Adipocyte (in vitro differentiated cells): ENCODE measurements around the gene BICDL1.

ENCODE experiments used
- DNase-seq: peaks from one replicate; pipeline ENCODE4 v3.0.0-alpha.2; 2015; ENCODE audit warnings: low read depth
- H3K27me3 ChIP-seq: replicated peaks from 2 replicates; pipeline ENCODE4 v1.7.0; 2013; ENCODE audit warnings: mild to moderate bottlenecking, low read length, moderate library complexity; ENCODE audit not compliant: control insufficient read depth, insufficient read depth
- H3K36me3 ChIP-seq: 2 replicates; pipeline ENCODE4 v1.7.0; 2013; ENCODE audit warnings: low read length, mild to moderate bottlenecking, moderate library complexity; ENCODE audit not compliant: control insufficient read depth, insufficient read depth, severe bottlenecking
- H3K4me1 ChIP-seq: 2 replicates; pipeline ENCODE4 v1.7.0; 2013; ENCODE audit warnings: mild to moderate bottlenecking, low read length, moderate library complexity; ENCODE audit not compliant: control insufficient read depth, insufficient read depth
- H3K4me3 ChIP-seq: 2 replicates; pipeline ENCODE4 v1.7.0; 2013; ENCODE audit warnings: mild to moderate bottlenecking, low read length, moderate library complexity
- H3K9ac ChIP-seq: 2 replicates; pipeline ENCODE4 v1.7.0; 2013; ENCODE audit warnings: mild to moderate bottlenecking, low read length, moderate library complexity
- H3K9me3 ChIP-seq: 2 replicates; pipeline ENCODE4 v1.7.0; 2013; ENCODE audit warnings: mild to moderate bottlenecking, low read length, moderate library complexity; ENCODE audit not compliant: control insufficient read depth

The BICDL1 gene

GRCh38 chr12:120085920-120086645 lies 97.0 kb downstream of the BICDL1 start:
- no peaks in the 10 kb centered on the region for H3K27me3 ChIP-seq
- H3K36me3 ChIP-seq: no peaks in the 10 kb centered on the region
- no peaks in the 10 kb centered on the region for H3K9me3 ChIP-seq
- no peak for DNase-seq
- H3K4me3 ChIP-seq: peak overlapping the region; percentile 75
- peak overlapping the region; percentile 83 for H3K9ac ChIP-seq
- peaks cover 9% of the 10 kb centered on the region for H3K4me1 ChIP-seq

GRCh38 chr12:120086801-120087621 lies 98.0 kb downstream of the BICDL1 start:
- peaks cover 4% of the 10 kb centered on the region for H3K36me3 ChIP-seq
- no peaks in the 10 kb centered on the region for H3K27me3 ChIP-seq
- peak; percentile 99 for DNase-seq
- H3K9ac ChIP-seq: peak overlapping the region; percentile 83
- no peaks in the 10 kb centered on the region for H3K9me3 ChIP-seq
- H3K4me1 ChIP-seq: peaks cover 9% of the 10 kb centered on the region
- peak overlapping the region; percentile 75 for H3K4me3 ChIP-seq

- Histone ChIP-seq H3K9me3 (no peaks in the 10 kb centered on the region), H3K27me3 (no peaks in the 10 kb centered on the region), H3K4me3 (no peak overlapping the region), H3K4me1 (peaks cover 9% of the 10 kb centered on the region), H3K36me3 (peaks cover 4% of the 10 kb centered on the region), H3K9ac (no peak overlapping the region)
- DNase-seq: no peak
These were observed 100.1 kb downstream of the BICDL1 start for GRCh38 chr12:120089105-120089504.

GRCh38 chr12:120089796-120090195 lies 100.8 kb downstream of the BICDL1 start:
- Histone ChIP-seq H3K27me3 (no peaks in the 10 kb centered on the region), H3K4me1 (peaks cover 9% of the 10 kb centered on the region), H3K9me3 (no peaks in the 10 kb centered on the region), H3K36me3 (peaks cover 9% of the 10 kb centered on the region), H3K4me3 (no peak overlapping the region), H3K9ac (no peak overlapping the region)
- no peak for DNase-seq

- Histone ChIP-seq H3K9me3 (no peaks in the 10 kb centered on the region), H3K4me1 (peaks cover 9% of the 10 kb centered on the region), H3K9ac (no peak overlapping the region), H3K27me3 (no peaks in the 10 kb centered on the region), H3K36me3 (peaks cover 12% of the 10 kb centered on the region), H3K4me3 (no peak overlapping the region)
- no peak for DNase-seq
These were observed 101.2 kb downstream of the BICDL1 start for GRCh38 chr12:120090206-120090605.

GRCh38 chr12:120090626-120091295 lies 101.7 kb downstream of the BICDL1 start:
- Histone ChIP-seq H3K9me3 (no peaks in the 10 kb centered on the region), H3K9ac (no peak overlapping the region), H3K4me1 (peaks cover 9% of the 10 kb centered on the region), H3K4me3 (no peak overlapping the region), H3K36me3 (peaks cover 14% of the 10 kb centered on the region), H3K27me3 (no peaks in the 10 kb centered on the region)
- no peak for DNase-seq

GRCh38 chr12:120091371-120092090 lies 102.5 kb downstream of the BICDL1 start:
- Histone ChIP-seq H3K4me3 (no peak overlapping the region), H3K9ac (no peak overlapping the region), H3K36me3 (peaks cover 22% of the 10 kb centered on the region), H3K4me1 (peaks cover 7% of the 10 kb centered on the region), H3K9me3 (no peaks in the 10 kb centered on the region), H3K27me3 (no peaks in the 10 kb centered on the region)
- DNase-seq: peak; percentile 22

- H3K36me3 ChIP-seq: peaks cover 34% of the 10 kb centered on the region
- peaks cover under 1% of the 10 kb centered on the region for H3K4me1 ChIP-seq
- no peaks in the 10 kb centered on the region for H3K9me3 ChIP-seq
- no peak overlapping the region for H3K9ac ChIP-seq
- no peaks in the 10 kb centered on the region for H3K27me3 ChIP-seq
- DNase-seq: no peak
- H3K4me3 ChIP-seq: no peak overlapping the region
These were observed 103.7 kb downstream of the BICDL1 start for GRCh38 chr12:120092551-120093335.

- no peaks in the 10 kb centered on the region for H3K27me3 ChIP-seq
- no peaks in the 10 kb centered on the region for H3K9me3 ChIP-seq
- peaks cover 37% of the 10 kb centered on the region for H3K36me3 ChIP-seq
- H3K4me3 ChIP-seq: no peak overlapping the region
- no peaks in the 10 kb centered on the region for H3K4me1 ChIP-seq
- DNase-seq: no peak
- H3K9ac ChIP-seq: no peak overlapping the region
These were observed 104.2 kb downstream of the BICDL1 start for GRCh38 chr12:120093336-120093591.

GRCh38 chr12:120093592-120094355 lies 104.7 kb downstream of the BICDL1 start:
- H3K27me3 ChIP-seq: no peaks in the 10 kb centered on the region
- H3K36me3 ChIP-seq: peaks cover 42% of the 10 kb centered on the region
- H3K9me3 ChIP-seq: no peaks in the 10 kb centered on the region
- no peak for DNase-seq
- H3K9ac ChIP-seq: no peak overlapping the region
- H3K4me3 ChIP-seq: no peak overlapping the region
- H3K4me1 ChIP-seq: no peaks in the 10 kb centered on the region
